Panc1 (cell line): ENCODE data around the gene CAP1. TPM values are rescaled to one million over a fixed set of nuclear protein-coding genes. Genes with fewer than 3 reads are reported as not detected.

Experiments used
- ATAC-seq: fragments of 200-7000 bp; cut with Tn5 transposase; 2 replicates; pipeline ENCODE4 v1.9.1; 2020; ENCODE audit warnings: mild to moderate bottlenecking, moderate library complexity
- BruUV-seq: library from RNA; stranded (reverse); fragments of 400-500 nt; replicated peaks from 2 replicates; lab custom pipeline; 2021; lab: Mats Ljungman, UMichigan
- CTCF ChIA-PET: fragments of 300-600 bp; sonication (Branson Sonifier 250); formaldehyde crosslinking; loops from one replicate; lab custom pipeline; 2022; ENCODE audit warnings: antibody characterized with exemption; lab: Charles Lee
- POLR2A ChIA-PET: fragments of 300-600 bp; sonication (Branson Sonifier 250); formaldehyde crosslinking; loops from one replicate; lab custom pipeline; 2022; ENCODE audit warnings: antibody characterized with exemption; lab: Charles Lee
- DNase-seq: peaks from one replicate; pipeline ENCODE4 v3.0.0-alpha.2; 2010; ENCODE audit warnings: low read depth, low spot score
- H3K27ac ChIP-seq: 2 replicates; pipeline ENCODE4 v1.5.1; 2011; ENCODE audit warnings: mild to moderate bottlenecking, low read length, inconsistent platforms
- H3K27me3 ChIP-seq: fragments of 200-500 bp; sonication (Bioruptor generic); 2 replicates; pipeline ENCODE4 v1.6.0; 2014; ENCODE audit warnings: low read length, inconsistent platforms; ENCODE audit not compliant: control insufficient read depth, insufficient read depth
- H3K36me3 ChIP-seq: fragments of 200-500 bp; sonication (Bioruptor generic); 2 replicates; pipeline ENCODE4 v1.5.1; 2014; ENCODE audit warnings: inconsistent platforms, mild to moderate bottlenecking, low read length, moderate library complexity; ENCODE audit not compliant: control insufficient read depth, insufficient read depth
- H3K4me1 ChIP-seq: 2 replicates; pipeline ENCODE4 v1.5.1; 2011; ENCODE audit warnings: inconsistent platforms, mild to moderate bottlenecking, low read length, moderate library complexity; ENCODE audit not compliant: control insufficient read depth, insufficient read depth
- H3K4me3 ChIP-seq, 2 experiments: 2 replicates each; pipeline ENCODE4 v1.5.1; 2011 to 2012; ENCODE audit warnings: low read depth in 2 of 2, low read length in 2 of 2, mild to moderate bottlenecking in 2 of 2, inconsistent platforms in 1 of 2, moderate library complexity in 1 of 2
- H3K9me3 ChIP-seq: fragments of 200-500 bp; sonication (Bioruptor generic); 2 replicates; pipeline ENCODE4 v1.5.1; 2014; ENCODE audit warnings: low read depth, mild to moderate bottlenecking, inconsistent platforms, low read length, moderate library complexity; ENCODE audit not compliant: control insufficient read depth, insufficient read depth
- POLR2AphosphoS5 ChIP-seq: IDR thresholded peaks from 2 replicates; pipeline ENCODE4 v1.6.1; 2012; ENCODE audit warnings: mild to moderate bottlenecking, low read depth, low read length, moderate library complexity
- SIN3A ChIP-seq: IDR thresholded peaks from 2 replicates; pipeline ENCODE4 v1.6.1; 2012; ENCODE audit warnings: low read depth, mild to moderate bottlenecking, low read length, moderate library complexity, borderline replicate concordance; ENCODE audit not compliant: insufficient read depth
- TCF7L2 ChIP-seq: IDR thresholded peaks from 2 replicates; pipeline ENCODE4 v1.6.1; 2011; ENCODE audit warnings: mild to moderate bottlenecking, low read depth, low read length, inconsistent platforms
- in situ Hi-C: cut with HindIII; loops from 2 replicates; pipeline ENCODE4 v1.10.0; 2016; ENCODE audit warnings: low sequenced_read_pairs, low pct_unique_long_range_greater_than_20kb
- intact Hi-C: fragments of 100-400 bp; cut with micrococcal nuclease; formaldehyde crosslinking; loops from one replicate; pipeline ENCODE4 v1.10.0; 2022; ENCODE audit not compliant: unreplicated experiment
- total RNA-seq: library from RNA; stranded (reverse); gene quantifications from one replicate; pipeline ENCODE4 v1.2.1, GENCODE V29; 2021; ENCODE audit not compliant: unreplicated experiment
- TF ChIP-seq, protein P1 (sequence below): fragments of 450-650 bp; IDR thresholded peaks from 2 replicates; pipeline ENCODE4 v1.5.1; 2017; ENCODE audit warnings: mild to moderate bottlenecking
- TF ChIP-seq, protein P2 (sequence below), 2 experiments: IDR thresholded peaks; 2 replicates each; pipeline ENCODE4 v1.6.1; 2011 to 2012; ENCODE audit warnings: low read depth in 2 of 2, control low read depth in 1 of 2, low read length in 1 of 2, mild to moderate bottlenecking in 1 of 2, moderate library complexity in 1 of 2; ENCODE audit not compliant: insufficient read depth in 1 of 2

Gene CAP1
- total RNA-seq, 1 experiment from 2014 or later = 463 TPM

DNA sequence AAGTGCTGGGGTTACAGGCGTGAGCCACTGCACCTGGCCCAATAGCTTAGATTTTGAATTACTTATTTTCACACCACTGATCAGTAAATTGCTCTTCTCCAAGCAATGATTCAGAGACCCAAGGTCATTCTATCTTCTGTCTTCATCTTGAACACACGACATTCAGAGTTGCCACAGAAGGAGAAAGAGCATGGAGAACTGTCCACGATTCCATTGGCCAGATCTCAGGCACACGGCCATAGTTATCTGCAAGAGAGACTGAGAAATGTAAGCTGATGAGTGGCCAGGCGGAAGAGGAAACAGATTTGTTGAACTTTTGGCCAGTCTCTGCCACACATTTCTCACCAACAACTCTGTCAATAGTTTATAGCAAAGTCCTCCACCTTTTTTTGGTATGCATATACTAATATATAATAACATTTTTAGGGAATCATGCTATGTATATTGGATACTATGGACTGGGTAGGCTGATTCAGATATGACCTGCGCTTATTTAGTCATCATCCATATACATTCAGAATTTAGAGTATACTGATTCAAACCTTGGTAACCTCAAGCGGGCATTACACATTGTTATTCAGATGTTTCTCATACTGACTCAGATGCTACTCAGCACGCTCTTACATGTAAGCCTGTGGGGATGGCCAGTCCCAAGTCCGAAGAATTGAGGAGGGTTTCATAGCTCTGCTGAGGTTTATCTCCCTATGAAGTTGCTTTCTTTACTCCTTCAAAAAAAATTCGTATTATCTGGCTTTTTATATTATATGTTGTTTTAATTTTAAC is 25.5 kb upstream of the CAP1 start:
- H3K36me3 ChIP-seq = no peaks in the 10 kb centered on the region
- in situ Hi-C loops = no loop called here
- no peaks in the 10 kb centered on the region for H3K4me1 ChIP-seq
- TF ChIP-seq SIN3A (no peak), TCF7L2 (no peak), POLR2AphosphoS5 (no peak)
- TF ChIP-seq, protein P1, sequence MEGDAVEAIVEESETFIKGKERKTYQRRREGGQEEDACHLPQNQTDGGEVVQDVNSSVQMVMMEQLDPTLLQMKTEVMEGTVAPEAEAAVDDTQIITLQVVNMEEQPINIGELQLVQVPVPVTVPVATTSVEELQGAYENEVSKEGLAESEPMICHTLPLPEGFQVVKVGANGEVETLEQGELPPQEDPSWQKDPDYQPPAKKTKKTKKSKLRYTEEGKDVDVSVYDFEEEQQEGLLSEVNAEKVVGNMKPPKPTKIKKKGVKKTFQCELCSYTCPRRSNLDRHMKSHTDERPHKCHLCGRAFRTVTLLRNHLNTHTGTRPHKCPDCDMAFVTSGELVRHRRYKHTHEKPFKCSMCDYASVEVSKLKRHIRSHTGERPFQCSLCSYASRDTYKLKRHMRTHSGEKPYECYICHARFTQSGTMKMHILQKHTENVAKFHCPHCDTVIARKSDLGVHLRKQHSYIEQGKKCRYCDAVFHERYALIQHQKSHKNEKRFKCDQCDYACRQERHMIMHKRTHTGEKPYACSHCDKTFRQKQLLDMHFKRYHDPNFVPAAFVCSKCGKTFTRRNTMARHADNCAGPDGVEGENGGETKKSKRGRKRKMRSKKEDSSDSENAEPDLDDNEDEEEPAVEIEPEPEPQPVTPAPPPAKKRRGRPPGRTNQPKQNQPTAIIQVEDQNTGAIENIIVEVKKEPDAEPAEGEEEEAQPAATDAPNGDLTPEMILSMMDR = no peak
- TF ChIP-seq, protein P2, sequence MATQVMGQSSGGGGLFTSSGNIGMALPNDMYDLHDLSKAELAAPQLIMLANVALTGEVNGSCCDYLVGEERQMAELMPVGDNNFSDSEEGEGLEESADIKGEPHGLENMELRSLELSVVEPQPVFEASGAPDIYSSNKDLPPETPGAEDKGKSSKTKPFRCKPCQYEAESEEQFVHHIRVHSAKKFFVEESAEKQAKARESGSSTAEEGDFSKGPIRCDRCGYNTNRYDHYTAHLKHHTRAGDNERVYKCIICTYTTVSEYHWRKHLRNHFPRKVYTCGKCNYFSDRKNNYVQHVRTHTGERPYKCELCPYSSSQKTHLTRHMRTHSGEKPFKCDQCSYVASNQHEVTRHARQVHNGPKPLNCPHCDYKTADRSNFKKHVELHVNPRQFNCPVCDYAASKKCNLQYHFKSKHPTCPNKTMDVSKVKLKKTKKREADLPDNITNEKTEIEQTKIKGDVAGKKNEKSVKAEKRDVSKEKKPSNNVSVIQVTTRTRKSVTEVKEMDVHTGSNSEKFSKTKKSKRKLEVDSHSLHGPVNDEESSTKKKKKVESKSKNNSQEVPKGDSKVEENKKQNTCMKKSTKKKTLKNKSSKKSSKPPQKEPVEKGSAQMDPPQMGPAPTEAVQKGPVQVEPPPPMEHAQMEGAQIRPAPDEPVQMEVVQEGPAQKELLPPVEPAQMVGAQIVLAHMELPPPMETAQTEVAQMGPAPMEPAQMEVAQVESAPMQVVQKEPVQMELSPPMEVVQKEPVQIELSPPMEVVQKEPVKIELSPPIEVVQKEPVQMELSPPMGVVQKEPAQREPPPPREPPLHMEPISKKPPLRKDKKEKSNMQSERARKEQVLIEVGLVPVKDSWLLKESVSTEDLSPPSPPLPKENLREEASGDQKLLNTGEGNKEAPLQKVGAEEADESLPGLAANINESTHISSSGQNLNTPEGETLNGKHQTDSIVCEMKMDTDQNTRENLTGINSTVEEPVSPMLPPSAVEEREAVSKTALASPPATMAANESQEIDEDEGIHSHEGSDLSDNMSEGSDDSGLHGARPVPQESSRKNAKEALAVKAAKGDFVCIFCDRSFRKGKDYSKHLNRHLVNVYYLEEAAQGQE (IDR thresholded peaks at IDR 0.05; ENCODE audit: insufficient read depth in 1 of 2, low read depth in 2 of 2, low read length in 1 of 2) = no peak
- CTCF ChIA-PET = interaction anchor here (0.6 kb wide), 1 partner anchor 215 kb away, joined by 3 read pairs; no protein-coding TSS in a partner anchor
- no peak overlapping the region for H3K4me3 ChIP-seq
- POLR2A ChIA-PET = no interaction called here
- ATAC-seq (peak; percentile 95), DNase-seq (peak; percentile 94)
- H3K27me3 ChIP-seq = no peaks in the 10 kb centered on the region
- intact Hi-C loops = no loop called here
- no peaks in the 10 kb centered on the region for H3K9me3 ChIP-seq
- no TSS peak for BruUV-seq
- no peak overlapping the region for H3K27ac ChIP-seq

DNA sequence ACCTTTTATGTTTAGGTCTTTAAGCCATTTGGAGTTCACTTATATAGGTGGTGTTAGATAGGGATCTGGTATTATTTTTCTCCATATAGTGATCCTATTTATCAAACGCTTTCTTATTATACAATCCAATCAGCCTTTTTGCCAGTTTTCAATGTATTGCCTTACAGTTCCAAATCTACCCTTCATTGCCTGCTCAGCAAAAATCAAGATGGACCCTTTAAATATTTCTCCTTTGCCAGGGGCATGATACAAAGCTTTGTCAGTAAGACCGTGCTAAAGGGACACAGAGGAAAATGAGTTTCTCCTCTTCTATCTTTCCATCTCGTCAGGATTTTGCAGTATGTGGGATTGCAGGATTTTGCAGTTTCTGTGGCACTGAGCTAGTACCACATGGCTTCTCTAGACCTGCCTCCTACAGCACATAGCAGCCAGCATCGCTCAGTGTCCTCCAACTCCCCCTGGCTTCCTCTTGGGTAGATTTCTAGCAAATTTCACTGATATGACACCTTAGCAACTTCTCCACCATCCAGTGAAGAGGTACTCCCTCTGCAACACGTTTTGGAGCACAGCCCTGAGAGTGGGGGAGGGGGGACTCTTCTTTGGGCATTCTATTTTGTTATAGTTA is 22.5 kb upstream of the CAP1 start:
- Histone ChIP-seq H3K27me3 (no peaks in the 10 kb centered on the region), H3K4me1 (no peaks in the 10 kb centered on the region), H3K36me3 (no peaks in the 10 kb centered on the region), H3K27ac (no peak overlapping the region), H3K9me3 (0 out of 2 replicates have a peak, but pooled peaks cover under 1% of the 10 kb centered on the region), H3K4me3 (no peak overlapping the region)
- in situ Hi-C loops (no loop called here), intact Hi-C loops (no loop called here)
- DNase-seq (no peak), ATAC-seq (0 out of 2 replicates have a peak, but pooled peaks have one; percentile 36)
- ChIA-PET POLR2A (no interaction called here), CTCF (interaction anchor here (0.6 to 0.9 kb wide), 3 partner anchors 14 to 339 kb away, joined by 3 to 5 read pairs (median 4); no protein-coding TSS in a partner anchor)
- no TSS peak for BruUV-seq
- TF ChIP-seq, protein P1 = no peak
- no peak for TF ChIP-seq TCF7L2
- TF ChIP-seq POLR2AphosphoS5 = no peak
- TF ChIP-seq SIN3A = no peak
- TF ChIP-seq, protein P2 (IDR thresholded peaks at IDR 0.05; ENCODE audit: insufficient read depth in 1 of 2, low read depth in 2 of 2, low read length in 1 of 2) = no peak
